ENCODE results near the gene SLC4A2.

SLC4A2 gene

DNA sequence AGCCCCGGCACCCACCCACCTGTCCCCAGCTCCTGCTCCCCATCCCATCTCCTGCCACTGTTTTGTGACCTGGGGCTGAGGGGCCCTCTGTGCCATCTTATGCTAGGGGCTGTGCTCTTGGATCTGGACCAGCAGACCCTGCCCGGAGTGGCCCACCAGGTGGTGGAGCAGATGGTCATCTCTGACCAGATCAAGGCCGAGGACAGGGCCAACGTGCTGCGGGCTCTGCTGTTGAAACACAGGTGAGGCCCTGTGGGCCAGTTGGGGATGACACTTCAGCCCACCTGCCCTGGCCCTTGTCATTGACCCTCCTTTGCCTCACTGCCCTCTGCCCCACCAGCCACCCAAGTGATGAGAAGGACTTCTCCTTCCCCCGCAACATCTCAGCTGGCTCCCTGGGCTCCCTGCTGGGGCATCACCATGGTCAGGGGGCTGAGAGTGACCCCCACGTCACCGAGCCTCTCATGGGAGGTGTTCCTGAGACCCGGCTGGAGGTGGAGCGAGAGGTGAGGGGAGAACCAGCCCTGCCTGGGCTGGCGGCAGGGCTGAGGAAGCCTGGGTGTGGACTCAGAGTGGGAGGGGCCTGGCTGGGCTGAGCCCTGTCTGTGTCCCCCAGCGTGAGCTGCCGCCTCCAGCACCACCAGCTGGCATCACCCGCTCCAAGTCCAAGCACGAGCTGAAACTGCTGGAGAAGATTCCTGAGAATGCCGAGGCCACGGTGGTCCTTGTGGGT is 10.6 kb downstream of the SLC4A2 start:
- TF ChIP-seq GATA1 (IDR thresholded peaks at IDR 0.05; ENCODE audit: low read depth, low read length) (no peak), POLR2A (IDR thresholded peaks at IDR 0.05; ENCODE audit: low read length) (no peak)
- DNase-seq = no peak

DNA sequence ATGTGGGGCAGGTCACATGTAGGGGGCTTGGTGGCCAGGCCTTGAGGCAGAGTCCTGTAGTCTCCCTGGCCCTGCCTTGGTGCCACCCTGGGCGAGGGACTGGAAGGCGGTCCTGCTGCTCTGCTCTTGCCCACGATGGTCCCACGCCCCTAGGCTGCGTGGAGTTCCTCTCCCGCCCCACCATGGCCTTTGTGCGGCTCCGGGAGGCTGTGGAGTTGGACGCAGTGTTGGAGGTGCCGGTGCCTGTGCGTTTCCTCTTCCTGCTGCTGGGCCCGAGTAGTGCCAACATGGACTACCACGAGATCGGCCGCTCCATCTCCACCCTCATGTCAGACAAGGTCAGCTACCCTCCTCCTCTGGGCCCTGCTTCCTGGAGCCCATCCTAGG is 11.2 kb downstream of the SLC4A2 start:
- DNase-seq = no peak
- TF ChIP-seq POLR2A (IDR thresholded peaks at IDR 0.05; ENCODE audit: low read length) (no peak), GATA1 (IDR thresholded peaks at IDR 0.05; ENCODE audit: low read depth, low read length) (no peak)

DNA sequence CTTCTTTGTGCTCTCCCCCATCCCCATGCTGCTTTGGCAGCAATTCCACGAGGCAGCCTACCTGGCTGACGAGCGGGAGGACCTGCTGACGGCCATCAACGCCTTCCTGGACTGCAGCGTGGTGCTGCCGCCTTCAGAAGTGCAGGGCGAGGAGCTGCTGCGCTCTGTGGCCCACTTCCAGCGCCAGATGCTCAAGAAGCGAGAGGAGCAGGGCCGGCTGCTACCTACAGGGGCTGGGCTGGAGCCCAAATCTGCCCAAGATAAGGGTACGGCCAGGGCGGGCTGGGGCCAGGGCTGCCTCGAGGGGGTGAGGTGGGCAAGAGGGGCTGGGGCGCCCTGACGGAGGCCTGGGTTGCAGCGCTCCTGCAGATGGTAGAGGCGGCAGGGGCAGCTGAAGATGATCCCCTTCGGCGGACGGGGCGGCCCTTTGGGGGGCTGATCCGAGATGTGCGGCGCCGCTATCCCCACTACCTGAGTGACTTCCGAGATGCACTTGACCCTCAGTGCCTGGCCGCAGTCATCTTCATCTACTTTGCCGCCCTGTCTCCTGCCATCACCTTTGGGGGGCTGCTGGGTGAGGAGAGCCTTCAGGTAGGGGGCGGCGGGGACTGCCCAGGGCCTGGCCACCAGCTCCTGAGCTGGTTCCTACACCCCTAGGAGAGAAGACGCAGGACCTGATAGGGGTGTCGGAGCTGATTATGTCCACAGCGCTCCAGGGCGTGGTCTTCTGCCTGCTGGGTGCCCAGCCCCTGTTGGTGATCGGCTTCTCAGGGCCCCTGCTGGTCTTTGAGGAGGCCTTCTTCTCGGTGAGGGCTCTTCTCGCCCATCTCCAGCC is 11.9 kb downstream of the SLC4A2 start:
- no peak for DNase-seq
- TF ChIP-seq POLR2A (IDR thresholded peaks at IDR 0.05; ENCODE audit: low read length) = no peak
- TF ChIP-seq GATA1 (IDR thresholded peaks at IDR 0.05; ENCODE audit: low read depth, low read length) = no peak

DNA sequence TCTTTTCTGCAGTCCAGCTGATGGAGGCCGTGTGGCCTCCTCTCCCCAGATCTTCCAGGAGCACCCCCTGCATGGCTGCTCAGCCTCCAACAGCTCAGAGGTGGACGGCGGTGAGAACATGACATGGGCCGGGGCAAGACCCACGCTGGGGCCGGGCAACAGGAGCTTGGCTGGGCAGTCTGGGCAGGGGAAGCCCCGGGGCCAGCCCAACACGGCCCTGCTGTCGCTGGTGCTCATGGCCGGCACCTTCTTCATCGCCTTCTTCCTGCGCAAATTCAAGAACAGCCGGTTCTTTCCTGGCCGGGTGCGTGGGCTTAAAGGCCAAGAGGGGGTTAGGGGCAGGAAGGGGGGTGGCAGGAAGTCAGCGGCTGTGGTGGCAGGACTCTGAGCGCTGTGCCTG is 14.6 kb downstream of the SLC4A2 start:
- TF ChIP-seq GATA1 (IDR thresholded peaks at IDR 0.05; ENCODE audit: low read depth, low read length) (no peak), POLR2A (IDR thresholded peaks at IDR 0.05; ENCODE audit: low read length) (no peak)

DNA sequence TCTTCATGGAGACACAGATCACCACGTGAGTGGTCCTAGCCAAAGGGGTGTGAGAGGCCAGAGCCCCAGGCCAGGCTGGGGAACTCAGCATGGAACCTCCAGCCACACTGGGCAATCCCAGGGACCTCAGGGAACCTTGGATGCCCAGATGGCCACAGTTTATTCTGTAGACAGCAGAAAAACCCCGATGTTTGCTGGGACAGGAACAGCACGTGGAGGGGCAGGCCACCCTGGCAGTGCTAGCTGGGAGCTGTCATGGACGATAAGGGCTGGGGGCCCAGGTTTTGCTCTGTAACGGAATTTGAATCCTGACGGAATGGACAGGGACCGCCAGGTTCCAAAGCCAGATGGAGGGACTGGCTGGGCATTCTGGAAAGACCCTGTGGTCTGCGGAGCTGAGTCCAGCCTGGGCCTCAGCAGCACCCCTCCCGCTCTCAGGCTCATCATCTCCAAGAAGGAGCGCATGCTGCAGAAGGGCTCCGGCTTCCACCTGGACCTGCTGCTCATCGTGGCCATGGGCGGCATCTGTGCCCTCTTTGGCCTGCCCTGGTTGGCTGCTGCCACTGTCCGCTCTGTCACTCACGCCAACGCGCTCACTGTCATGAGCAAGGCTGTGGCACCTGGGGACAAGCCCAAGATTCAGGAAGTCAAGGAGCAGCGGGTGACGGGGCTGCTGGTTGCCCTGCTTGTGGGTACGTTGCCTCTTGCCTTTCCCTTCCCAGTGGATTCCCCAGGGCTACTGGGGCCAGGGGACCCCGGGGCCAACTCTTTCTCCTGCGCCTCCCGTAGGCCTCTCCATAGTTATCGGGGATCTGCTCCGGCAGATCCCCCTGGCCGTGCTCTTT is 15.7 kb downstream of the SLC4A2 start:
- DNase-seq = no peak
- no peak for TF ChIP-seq POLR2A (IDR thresholded peaks at IDR 0.05; ENCODE audit: low read length)
- TF ChIP-seq GATA1 (IDR thresholded peaks at IDR 0.05; ENCODE audit: low read depth, low read length) = no peak

More for the DNA sequence above, 14.6 kb downstream of the SLC4A2 start:
- no peak for DNase-seq

DNA sequence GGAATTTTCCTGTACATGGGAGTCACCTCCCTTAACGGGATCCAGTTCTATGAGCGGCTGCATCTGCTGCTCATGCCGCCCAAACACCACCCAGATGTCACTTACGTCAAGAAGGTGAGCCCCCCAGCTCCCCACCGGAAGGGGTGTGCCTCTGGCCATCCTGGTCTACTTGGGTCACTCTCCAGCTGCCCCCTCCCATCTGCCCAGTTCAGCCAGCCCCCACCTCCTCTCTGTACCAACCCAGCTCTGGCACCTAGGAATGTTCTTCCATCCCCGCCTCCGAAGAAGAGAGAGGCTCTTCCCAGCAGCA is 16.2 kb downstream of the SLC4A2 start:
- TF ChIP-seq POLR2A (IDR thresholded peaks at IDR 0.05; ENCODE audit: low read length) = no peak
- no peak for TF ChIP-seq GATA1 (IDR thresholded peaks at IDR 0.05; ENCODE audit: low read depth, low read length)
- no peak for DNase-seq

DNA sequence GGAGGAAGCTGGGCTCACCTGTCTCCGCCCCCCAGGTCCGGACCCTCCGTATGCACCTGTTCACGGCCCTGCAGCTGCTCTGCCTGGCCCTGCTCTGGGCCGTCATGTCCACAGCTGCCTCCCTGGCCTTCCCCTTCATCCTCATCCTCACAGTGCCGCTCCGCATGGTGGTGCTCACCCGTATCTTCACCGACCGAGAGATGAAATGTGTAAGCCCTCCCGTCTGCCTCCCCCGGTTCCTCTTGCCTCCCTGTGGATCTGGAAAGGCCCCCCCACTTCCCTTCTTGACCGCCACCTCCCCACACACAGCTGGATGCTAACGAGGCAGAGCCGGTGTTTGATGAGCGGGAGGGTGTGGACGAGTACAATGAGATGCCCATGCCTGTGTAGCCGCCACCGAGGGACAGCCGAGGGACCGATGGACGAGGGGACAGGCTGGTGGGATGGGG is 16.6 kb downstream of the SLC4A2 start:
- no peak for DNase-seq
- TF ChIP-seq GATA1 (IDR thresholded peaks at IDR 0.05; ENCODE audit: low read depth, low read length) (no peak), POLR2A (IDR thresholded peaks at IDR 0.05; ENCODE audit: low read length) (no peak)

DNA sequence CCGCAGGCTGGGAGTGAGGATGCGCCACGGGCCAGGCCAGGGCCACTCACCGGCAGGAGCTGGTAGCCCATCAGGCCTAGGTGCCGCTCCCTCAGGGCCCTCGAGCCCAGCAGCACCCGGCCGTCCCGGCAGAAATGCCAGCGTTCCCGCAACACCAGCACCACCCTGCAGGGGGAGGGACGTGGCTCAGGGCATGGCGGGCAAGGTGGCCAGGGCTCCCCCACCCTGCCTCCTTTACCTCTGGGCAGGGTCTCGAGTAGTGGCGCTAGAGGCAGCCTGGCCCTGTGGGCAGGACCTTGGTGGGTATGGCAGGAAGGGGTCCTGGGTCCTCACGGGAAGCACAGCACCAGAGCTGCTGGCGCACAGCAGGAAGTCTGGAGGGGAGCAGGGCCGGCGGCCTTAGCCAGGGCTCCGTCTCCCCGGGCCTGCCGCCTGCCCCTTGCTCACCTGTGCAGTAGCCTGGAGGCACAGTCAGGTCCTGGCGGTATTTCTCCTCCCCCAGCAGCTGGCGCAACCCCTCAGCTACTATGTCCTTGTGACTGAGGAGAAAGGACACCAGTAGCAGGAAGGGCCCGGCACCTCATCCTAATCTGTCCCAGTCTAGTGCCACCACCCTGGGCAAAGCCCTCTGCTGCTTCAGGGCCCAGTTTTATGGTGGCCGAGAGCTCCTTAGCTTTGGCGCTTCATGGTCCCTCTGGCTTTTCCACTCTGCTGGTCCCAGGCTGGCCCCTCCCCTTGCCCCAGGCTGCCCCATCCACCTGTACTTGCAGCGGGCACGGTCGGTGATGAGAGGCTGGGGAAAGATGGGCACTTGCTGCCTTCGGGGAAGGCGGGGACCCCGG is 17.7 kb downstream of the SLC4A2 start:
- no peak for TF ChIP-seq GATA1 (IDR thresholded peaks at IDR 0.05; ENCODE audit: low read depth, low read length)
- TF ChIP-seq POLR2A (IDR thresholded peaks at IDR 0.05; ENCODE audit: low read length) = peak; percentile 35
- DNase-seq = no peak

DNA sequence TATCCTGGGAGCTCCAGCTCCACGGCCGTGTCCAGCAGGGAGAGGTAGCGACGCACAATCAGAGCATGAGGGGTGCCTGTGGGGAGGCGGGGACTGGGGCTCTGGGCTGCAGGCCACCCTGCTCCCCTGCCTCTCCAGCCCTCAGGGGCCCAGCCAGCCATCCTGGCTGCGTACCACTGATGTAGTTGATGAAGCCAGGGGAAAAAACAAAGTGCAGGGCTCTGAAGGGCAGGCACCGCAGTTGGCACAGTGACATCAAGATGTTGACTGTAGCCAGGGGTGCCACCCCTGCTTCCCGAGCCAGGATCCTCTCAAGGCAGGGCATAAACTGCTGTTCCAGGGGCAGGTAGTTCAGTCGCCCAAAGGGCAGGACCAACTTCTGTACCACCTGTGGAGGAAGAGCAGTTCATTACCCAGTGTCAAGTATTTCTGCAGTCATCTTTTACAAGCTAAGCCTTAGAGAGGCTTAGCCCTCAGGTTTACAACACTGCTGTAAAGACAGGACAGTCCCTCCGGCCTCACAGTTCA is 18.4 kb downstream of the SLC4A2 start:
- DNase-seq = no peak
- TF ChIP-seq GATA1 (IDR thresholded peaks at IDR 0.05; ENCODE audit: low read depth, low read length) (no peak), POLR2A (IDR thresholded peaks at IDR 0.05; ENCODE audit: low read length) (no peak)

DNA sequence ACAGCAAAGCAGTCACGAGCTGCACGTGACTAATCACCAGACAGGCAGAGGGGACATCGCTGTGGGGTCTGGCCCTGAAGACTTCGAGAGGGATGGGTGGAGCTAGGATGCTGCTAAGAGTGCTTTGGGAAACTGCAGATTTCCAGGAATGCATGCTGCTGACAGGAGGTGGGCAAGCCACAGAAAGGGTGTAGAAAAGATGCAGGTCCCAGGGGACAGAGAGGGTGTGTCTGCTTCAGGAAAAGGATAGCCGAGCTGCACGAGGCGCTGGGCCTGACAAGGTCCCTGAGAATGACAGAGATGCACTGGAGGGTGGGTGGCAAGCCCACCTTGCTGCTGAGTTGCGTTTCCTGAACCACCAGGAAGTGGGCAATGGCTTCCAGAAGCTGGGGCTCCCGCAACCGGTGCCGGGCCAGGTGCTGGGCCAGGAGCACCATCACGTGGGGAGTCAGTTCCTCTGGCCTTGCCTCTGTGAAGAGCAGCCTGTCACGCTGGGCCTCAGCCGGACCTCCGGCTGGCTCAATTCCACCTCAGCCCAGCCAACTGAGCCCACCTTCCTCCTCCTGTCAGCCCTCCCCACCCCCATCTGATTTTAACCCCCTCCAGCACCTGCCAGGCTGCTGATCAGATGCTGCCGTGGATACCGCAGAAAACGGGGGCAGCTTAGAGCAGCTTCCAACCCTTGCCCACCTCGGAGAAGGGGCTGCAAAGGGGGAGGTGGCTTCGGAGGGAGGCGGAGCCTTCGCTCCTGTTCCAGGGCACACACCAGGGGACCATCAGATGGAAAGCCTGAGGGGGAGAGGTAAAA is 19.0 kb downstream of the SLC4A2 start:
- no peak for TF ChIP-seq POLR2A (IDR thresholded peaks at IDR 0.05; ENCODE audit: low read length)
- TF ChIP-seq GATA1 (IDR thresholded peaks at IDR 0.05; ENCODE audit: low read depth, low read length) = no peak
- DNase-seq = no peak

DNA sequence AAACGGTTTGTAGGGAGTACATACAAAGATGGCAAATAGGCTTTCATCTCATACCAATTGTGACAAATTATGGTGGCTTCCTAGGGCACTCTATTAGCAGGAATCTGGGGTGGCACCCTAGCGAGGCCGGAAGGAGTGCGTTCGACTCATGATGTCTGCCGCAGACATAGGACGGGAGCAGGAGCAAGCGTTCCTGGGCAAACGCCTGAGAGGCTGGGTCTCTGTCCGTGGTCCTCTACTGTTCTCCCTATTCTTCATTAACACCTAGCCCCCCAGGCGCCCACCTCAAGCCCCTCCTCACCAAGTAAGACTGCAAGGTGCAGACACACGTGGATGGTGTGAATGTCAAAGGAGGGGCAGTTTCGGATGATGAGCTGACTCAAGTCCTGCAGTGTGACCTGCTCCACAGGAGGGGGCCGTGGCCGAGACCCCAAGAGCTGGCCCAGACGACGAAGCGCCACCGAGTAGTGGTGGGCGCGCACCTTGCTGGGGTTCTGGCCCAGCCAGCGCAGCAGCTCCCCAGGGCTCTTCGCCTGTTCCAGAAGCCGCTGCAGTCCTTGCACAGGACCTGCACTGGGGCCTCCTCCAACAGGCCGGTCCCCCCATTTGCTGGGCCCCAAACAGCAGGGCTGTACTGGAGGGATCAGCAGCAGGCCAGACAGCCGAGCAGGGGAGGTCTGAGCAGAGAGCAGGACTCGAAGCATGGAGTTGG is 20.0 kb downstream of the SLC4A2 start:
- no peak for TF ChIP-seq GATA1 (IDR thresholded peaks at IDR 0.05; ENCODE audit: low read depth, low read length)
- TF ChIP-seq POLR2A (IDR thresholded peaks at IDR 0.05; ENCODE audit: low read length) = no peak
- no peak for DNase-seq

DNA sequence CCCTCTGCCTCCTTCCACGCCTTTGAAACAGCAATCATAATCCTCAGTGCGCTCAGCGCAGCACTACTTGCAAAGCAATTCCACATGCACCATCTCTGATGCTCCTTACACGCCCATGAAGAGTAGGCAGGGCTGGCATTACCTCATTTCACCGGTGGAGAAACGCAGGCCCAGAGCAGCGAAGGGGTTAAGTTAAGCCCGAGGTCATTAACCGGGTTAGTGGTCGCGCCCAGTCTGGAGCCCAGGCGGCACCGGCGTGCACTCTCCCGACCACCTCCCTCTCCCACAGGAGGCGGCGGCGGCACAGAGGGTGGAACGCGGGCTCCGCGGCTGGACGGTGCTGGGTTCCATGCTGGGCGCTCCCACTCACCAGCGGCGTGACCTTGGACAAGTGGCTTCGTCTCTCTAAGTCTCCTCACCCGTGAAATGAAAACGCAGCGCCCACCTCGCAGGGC is 20.7 kb downstream of the SLC4A2 start:
- DNase-seq = peak; percentile 67 to 75
- no peak for TF ChIP-seq POLR2A (IDR thresholded peaks at IDR 0.05; ENCODE audit: low read length)
- no peak for TF ChIP-seq GATA1 (IDR thresholded peaks at IDR 0.05; ENCODE audit: low read depth, low read length)
